ENCODE measurements around the gene UMPS. TPM values are rescaled to one million over a fixed set of nuclear protein-coding genes. Genes with fewer than 3 reads are reported as not detected.
A peak's percentile ranks its signal among the peaks of the same experiment; 100 is the strongest.

The UMPS gene
- polyA plus RNA-seq, 2 of the 4 experiments (the other 2 are of a cell fraction) = 53.0 to 64.4 TPM

- TF ChIP-seq REST (IDR thresholded peaks at IDR 0.05) (no peak), RFX5 (IDR thresholded peaks at IDR 0.05) (no peak), MAX (IDR thresholded peaks at IDR 0.05) (no peak), MAFK (IDR thresholded peaks at IDR 0.05; ENCODE audit: partially characterized antibody) (no peak), TFCP2L1 (CRISPR knock-in tag; IDR thresholded peaks at IDR 0.05) (no peak), NPAS2 (CRISPR knock-in tag; IDR thresholded peaks at IDR 0.05; ENCODE audit: borderline replicate concordance) (no peak), CTCF (IDR thresholded peaks at IDR 0.05) (no peak), MAZ (IDR thresholded peaks at IDR 0.05; ENCODE audit: borderline replicate concordance, low read depth, low read length) (no peak), SMC3 (IDR thresholded peaks at IDR 0.05) (no peak)
Measured at GRCh38 chr3:124783696-124784095, 53.4 kb downstream of the UMPS start (continued).

GRCh38 chr3:124784686-124785382 is 54.6 kb downstream of the UMPS start:
- no peak for DNase-seq (ENCODE audit: low read depth in 1 of 2, low spot score in 1 of 2)
- POLR2A ChIA-PET = interaction anchor here (3.3 kb wide), 1 partner anchor 102 kb away, joined by 22 read pairs; the partner anchor contains the start of gene ITGB5
- FAIRE-seq = no peak
- ATAC-seq = no peak
- TF ChIP-seq GATA3 (IDR thresholded peaks at IDR 0.05; ENCODE audit: borderline replicate concordance) = no peak
- TF ChIP-seq KDM1A (IDR thresholded peaks at IDR 0.05; ENCODE audit: low read depth) = no peak
- no peak for TF ChIP-seq ZC3H11A (IDR thresholded peaks at IDR 0.05)
- no peak for TF ChIP-seq REST (IDR thresholded peaks at IDR 0.05)
- TF ChIP-seq CBX2 (IDR thresholded peaks at IDR 0.05; ENCODE audit: borderline replicate concordance, low read depth) = no peak
- TF ChIP-seq HES2 (IDR thresholded peaks at IDR 0.05) = no peak
- TF ChIP-seq RARB (CRISPR knock-in tag; IDR thresholded peaks at IDR 0.05) = no peak
- TF ChIP-seq HOXB5 (CRISPR knock-in tag; IDR thresholded peaks at IDR 0.05) = no peak
- TF ChIP-seq POLR2A (IDR thresholded peaks at IDR 0.05; ENCODE audit: low read length) = no peak
- TF ChIP-seq FOXS1 (CRISPR knock-in tag; IDR thresholded peaks at IDR 0.05) = no peak
- no peak for TF ChIP-seq ELK1 (IDR thresholded peaks at IDR 0.05; ENCODE audit: low read depth, low read length)
- TF ChIP-seq RAD21 (conservative IDR thresholded peaks at IDR 0.05 in 1 of 2, IDR thresholded peaks at IDR 0.05 in 1 of 2) = no peak
- no peak for TF ChIP-seq ZSCAN20 (CRISPR knock-in tag; IDR thresholded peaks at IDR 0.05)
- TF ChIP-seq E2F6 (IDR thresholded peaks at IDR 0.05; ENCODE audit: borderline replicate concordance, low read depth) = no peak
- no peak for TF ChIP-seq CHD2 (IDR thresholded peaks at IDR 0.05; ENCODE audit: low read length, partially characterized antibody)
- TF ChIP-seq JUNB (IDR thresholded peaks at IDR 0.05) = no peak
- no peak for TF ChIP-seq EHF (CRISPR knock-in tag; IDR thresholded peaks at IDR 0.05)
- no peak for TF ChIP-seq CEBPB (IDR thresholded peaks at IDR 0.05)
- TF ChIP-seq CBX8 (IDR thresholded peaks at IDR 0.05) = no peak
- TF ChIP-seq FOSL2 (IDR thresholded peaks at IDR 0.05) = no peak
- no peak for TF ChIP-seq FOSL2 (CRISPR knock-in tag; IDR thresholded peaks at IDR 0.05)
- 91% methylated on average over 17 of the region's 17 CpGs for WGBS (ENCODE audit: missing lambda C conversion rate)
- Histone ChIP-seq H3K4me3 (no peak overlapping the region), H3K4me1 (peaks cover 68% of the 10 kb centered on the region), H3K27ac (peak overlapping the region in 1 of 2 experiments; percentile 42; a peak in 3 of 6 replicates), H3K4me2 (no peak overlapping the region), H3K9me3 (no peaks in the 10 kb centered on the region)
- CTCF ChIA-PET = interaction anchor here (1.1 to 13.7 kb wide), 8 partner anchors 14 to 119 kb away, joined by 3 to 205 read pairs (median 10); no protein-coding TSS in a partner anchor
